Transverse colon (tissue), 4 donors: ENCODE results near the gene UNC45A.
"Not testable (repeated sequence)": the region's sequence is repeated elsewhere in the genome, so short reads cannot be mapped to it uniquely, and the experiment has no call there.

Experiments used
- CTCF ChIP-seq, 5 experiments: fragments of 200-600 bp in 3 of 5; fragments of 450-650 bp in 2 of 5; sonication (generic) in 3 of 5; IDR thresholded peaks; 1 replicate in 2 of 5; 2 replicates in 3 of 5; pipeline ENCODE4 v1.5.1; 2016 to 2017; ENCODE audit warnings: antibody characterized with exemption in 5 of 5, inconsistent platforms in 3 of 5, mild to moderate bottlenecking in 2 of 5, moderate library complexity in 1 of 5
- POLR2A ChIP-seq: fragments of 450-650 bp; IDR thresholded peaks from one replicate; pipeline ENCODE4 v1.6.1; 2016; ENCODE audit warnings: antibody characterized with exemption, mild to moderate bottlenecking, moderate library complexity
- POLR2AphosphoS5 ChIP-seq, 3 donors: sonication (generic); formaldehyde crosslinking; IDR thresholded peaks; one replicate each; pipeline ENCODE4 v1.6.1; 2016; ENCODE audit warnings: antibody characterized with exemption in 3 of 3

- not testable (repeated sequence) for TF ChIP-seq CTCF (IDR thresholded peaks at IDR 0.05); POLR2AphosphoS5 (IDR thresholded peaks at IDR 0.05); POLR2A
Measured at GRCh38 chr15:90922712-90923322, 12.3 kb upstream of the UNC45A start.
